Measurements from ENCODE around the gene FGF11.

DNA sequence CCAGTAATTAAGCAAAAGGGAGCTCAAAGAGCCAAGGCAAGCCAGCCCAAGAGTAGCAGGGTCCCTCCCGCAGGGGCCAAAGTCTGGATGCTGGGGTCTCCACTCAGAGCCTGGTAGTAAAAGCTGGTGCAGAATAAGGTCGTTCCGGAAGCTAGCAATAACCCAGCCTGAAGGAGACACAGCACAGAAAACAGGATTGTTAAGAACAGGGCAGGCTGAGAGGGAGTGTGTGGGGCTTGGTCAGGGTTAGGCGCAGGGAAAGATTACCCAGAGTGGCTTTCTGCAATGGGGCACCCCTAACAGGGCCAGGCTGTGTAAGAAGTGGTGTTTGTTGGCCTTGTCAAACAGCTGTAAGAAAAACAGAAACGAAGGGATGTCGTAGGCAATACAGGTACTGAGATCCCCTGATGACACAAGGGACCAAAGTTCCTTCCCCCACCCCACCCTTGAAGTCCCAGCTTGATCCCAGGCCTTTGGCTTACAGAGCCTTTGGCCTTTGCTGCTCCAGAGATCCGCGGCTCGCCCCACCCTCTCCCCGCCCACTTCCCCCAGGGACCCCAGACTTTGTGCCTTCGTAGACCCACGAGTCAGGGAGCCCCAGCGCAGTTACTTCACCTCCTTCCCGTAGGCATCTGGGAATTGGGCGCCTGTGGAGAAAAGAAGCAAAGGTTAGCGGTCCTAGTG, 36.1 kb upstream of the FGF11 start:
- TF ChIP-seq, protein P1, sequence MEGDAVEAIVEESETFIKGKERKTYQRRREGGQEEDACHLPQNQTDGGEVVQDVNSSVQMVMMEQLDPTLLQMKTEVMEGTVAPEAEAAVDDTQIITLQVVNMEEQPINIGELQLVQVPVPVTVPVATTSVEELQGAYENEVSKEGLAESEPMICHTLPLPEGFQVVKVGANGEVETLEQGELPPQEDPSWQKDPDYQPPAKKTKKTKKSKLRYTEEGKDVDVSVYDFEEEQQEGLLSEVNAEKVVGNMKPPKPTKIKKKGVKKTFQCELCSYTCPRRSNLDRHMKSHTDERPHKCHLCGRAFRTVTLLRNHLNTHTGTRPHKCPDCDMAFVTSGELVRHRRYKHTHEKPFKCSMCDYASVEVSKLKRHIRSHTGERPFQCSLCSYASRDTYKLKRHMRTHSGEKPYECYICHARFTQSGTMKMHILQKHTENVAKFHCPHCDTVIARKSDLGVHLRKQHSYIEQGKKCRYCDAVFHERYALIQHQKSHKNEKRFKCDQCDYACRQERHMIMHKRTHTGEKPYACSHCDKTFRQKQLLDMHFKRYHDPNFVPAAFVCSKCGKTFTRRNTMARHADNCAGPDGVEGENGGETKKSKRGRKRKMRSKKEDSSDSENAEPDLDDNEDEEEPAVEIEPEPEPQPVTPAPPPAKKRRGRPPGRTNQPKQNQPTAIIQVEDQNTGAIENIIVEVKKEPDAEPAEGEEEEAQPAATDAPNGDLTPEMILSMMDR (IDR thresholded peaks at IDR 0.05 in 8 of 11, conservative IDR thresholded peaks at IDR 0.05 in 3 of 11), result no peak
- TF ChIP-seq POLR2A (IDR thresholded peaks at IDR 0.05), result no peak

Data from spleen (tissue), 7 donors.